NCI-H1048 (cell line): ENCODE measurements around the gene MSRB1.
"Not testable (repeated sequence)": the region's sequence is repeated elsewhere in the genome, so short reads cannot be mapped to it uniquely, and the experiment has no call there.

Source experiments
- DNase-seq: peaks from one replicate; lab custom pipeline; 2025; lab: John Stamatoyannopoulos, UW

Gene MSRB1

DNA sequence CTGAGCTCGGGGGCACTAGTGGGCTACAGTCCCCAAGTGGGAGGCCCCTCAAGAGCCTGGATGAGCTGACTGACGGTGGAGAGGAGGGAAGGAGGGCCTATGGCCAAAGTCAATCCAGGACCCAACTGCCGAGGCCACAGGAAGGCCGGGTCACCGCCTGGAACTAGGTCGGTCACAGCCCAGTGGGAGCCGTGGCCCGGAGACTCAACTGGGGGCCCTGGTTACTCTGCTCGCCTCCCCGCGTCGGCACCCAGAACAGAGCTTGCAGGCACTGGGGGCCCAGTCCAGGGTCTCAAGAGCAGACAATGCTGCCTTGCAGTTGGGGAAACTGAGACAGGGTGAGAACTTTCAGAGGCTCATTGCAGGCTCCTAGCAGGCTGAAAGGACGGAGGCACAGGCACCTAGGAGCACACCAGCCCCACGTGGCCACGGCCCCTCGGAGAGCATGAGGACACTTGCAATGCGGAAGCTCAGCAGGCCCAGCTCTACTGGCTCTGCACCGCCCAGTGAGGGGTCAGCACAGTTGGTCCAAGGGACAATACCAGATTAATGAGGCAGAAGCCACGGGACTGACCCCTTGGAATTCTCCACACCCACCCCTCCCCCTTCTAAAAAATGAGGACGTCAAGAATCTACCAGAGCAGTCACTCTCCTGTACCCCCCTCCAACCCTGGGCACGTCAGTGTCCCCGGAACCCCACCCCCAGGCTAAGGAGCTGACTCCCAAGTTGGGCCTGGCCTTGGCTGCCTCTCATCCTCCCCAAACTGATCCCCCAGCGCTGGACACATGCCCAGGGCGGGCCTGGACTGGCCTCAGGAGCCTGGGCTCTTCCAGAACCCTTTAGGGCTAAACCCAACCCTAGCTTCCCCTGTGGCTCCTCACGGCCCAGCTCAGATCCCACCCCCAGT, 27.0 kb downstream of the MSRB1 start:
- no peak for DNase-seq

DNA sequence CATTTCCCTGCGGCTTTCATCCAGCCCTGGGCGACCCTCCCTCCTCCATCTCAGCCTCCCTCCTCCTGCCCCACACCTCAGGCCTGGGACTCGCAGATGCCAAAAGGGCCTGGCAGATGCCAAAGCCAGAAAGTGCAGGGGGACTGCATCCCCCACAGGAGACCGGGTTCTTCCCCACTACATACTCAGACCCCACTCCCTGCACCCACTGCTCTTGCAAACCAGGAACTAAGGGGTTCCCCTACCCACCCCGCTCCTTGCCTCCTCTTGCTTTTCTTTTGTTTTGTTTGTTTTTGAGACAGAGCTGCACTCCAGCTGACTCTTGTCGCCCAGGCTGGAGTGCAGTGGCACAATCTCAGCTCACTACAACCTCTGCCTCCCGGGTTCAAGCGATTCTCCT, 28.0 kb downstream of the MSRB1 start:
- no peak for DNase-seq

DNA sequence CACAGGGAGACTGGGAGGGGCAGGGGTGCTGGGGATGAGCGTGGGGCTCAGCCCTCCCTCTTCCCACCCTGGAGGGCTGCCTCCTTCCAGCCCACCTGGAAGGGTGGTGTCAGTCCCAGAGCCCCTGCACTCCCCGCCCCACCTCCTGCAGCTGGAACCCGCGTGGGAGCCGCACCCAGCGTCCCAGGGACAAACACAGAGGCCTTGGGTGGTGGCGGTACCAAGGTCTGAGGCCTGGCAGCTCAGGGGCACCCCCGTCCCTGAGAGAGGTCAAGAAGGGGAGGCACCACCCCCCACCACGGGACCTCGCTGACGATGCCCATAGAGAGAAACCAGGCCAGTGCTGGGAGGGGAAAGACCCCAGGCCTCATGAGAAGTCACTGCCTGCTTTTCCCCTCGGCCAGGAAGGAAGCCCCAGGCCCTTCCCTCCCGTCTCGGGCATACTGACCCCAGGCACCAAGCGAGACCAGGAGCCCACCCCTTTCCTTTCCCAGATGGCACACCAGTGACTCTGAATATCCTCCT, 28.9 kb downstream of the MSRB1 start:
- no peak for DNase-seq

- no peak for DNase-seq
Measured at GRCh38 chr16:1913327-1914083, 29.5 kb downstream of the MSRB1 start.

DNA sequence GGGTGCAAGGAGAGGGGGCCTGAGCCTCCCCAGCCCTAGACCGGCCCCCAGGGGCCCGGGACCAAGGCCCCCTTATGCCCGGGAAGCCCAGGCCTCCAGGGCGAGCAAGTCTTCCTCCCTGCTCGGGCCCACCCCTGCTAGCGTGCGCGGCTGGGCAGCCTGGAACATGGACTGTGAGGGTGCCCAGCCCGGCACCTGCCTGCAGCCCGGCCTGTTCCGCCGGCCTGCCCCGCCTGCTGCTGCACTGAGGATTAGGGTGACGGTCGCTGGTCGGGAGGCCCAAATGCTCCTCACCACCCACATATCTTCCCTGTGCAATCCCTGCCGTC, 30.8 kb downstream of the MSRB1 start:
- no peak for DNase-seq

- DNase-seq, result no peak
Measured at GRCh38 chr16:1911467-1912214, 31.4 kb downstream of the MSRB1 start.

DNA sequence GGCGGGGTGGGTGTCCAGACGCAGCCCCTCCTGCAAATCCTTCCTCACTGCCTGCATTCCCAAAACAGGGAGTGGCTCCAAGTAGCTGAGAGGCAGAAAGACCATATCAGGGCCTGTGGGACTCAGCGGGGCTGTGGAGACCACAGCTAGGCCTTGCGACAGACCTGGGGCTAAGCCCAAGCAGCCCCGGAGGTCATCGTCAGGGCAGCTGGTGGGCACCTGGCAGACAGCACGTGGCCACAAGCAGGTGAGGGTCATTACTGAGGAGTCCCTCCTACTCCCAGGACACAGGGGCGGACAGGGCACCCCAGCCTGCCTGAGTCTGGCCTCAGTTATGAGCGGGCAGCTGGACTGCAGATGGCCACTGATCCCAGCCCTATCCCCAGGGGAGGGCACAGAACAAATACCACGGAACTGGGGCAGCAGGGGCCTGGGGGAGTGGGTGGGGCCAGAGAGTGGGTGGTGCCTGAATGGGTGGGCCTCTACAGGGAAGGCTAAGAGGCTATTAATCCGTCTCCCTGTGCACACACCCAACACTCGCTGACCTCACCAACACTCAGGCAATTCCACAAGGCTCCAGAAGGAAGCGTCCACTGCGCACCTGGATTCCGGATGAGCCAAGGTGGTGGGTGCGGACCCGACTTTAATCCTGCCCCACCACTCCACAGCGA, 33.3 kb downstream of the MSRB1 start:
- DNase-seq, result no peak

- no peak for DNase-seq
Measured at GRCh38 chr16:1908983-1909382, 34.0 kb downstream of the MSRB1 start.

DNA sequence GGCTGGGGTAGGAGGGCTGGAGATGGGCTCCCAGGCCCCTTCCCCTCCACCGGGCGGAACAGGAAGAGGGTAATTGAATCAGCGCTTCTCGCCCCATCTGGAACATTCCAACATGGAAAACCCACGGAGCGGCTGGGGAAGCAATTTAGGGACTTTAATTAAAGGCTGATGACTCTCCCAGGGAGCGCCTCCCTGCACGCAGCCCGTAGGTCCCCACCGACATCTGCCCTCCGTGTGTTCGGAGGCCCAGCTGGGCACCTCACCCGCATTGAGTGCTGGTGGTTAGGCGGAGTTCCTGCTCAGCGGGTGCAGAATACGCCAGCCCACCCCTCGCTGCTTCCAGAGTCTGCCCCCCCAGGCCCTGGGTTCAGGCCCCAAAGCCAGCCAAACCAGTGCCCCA, 34.8 kb downstream of the MSRB1 start:
- no peak for DNase-seq

GRCh38 chr16:1907226-1907860, 35.7 kb downstream of the MSRB1 start:
- no peak for DNase-seq

DNA sequence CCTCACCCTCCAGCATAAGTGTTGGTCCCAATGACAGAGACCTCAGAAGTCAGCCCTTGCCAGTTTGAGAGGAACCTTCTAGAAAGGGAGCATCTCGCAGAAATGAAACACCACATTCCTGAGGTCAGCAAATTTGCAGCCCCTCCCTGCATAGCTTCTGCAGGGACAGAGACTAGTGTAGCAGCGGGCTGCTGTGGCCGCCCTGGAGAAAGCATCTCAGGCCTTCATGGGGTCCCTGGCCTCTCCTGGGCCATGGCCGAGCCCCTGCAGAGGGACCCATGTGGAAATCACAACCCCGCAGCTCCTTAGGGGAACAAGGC, 36.2 kb downstream of the MSRB1 start:
- DNase-seq, result no peak

- no peak for DNase-seq
Measured at GRCh38 chr16:1906055-1906845, 36.7 kb downstream of the MSRB1 start.

DNA sequence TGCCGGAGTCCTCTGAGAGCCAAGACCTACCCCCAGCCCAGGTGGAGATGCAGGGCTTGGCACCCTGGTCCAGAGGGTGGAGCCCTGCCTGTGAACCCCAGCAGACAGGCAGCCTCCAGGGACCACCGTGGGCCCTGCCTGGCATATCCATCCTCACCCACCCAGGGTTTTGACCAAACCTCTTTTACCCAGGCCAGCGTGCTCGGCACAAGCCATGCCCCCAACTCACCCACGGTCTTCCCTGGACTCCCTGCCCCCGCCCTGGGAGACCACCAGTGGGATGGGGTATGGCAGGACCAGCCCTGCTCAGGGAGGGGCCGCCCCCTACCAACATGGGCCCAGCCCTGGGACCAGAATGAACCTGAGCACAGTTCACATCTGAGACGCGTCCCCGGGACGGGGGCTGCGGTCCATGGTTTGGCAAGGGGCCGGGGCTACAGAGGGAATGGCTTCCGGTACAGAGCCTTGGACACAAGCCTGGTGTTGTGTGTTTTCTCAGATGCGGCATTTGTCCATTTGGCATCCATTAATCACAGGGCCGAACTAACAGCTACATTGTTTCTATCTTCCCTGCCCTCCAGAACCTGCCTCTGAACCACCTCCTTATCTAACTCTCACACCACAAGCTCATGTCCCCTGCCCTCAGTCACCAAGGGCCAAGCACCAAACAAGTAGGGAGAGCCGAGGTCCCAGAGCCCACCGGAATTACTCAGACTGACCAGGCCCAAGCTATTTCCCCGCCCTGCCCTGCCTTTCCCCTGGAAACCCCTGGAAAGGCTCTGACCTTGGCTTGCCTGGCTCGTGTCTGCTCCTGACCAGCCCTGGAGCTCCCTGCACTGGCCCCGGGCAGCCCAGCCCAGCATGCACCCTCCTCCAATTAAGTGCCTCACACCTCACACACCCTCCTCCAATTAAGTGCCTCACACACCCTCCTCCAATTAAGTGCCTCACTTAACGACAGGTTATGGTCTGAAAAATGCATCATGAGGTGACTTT, 38.9 kb downstream of the MSRB1 start:
- DNase-seq, result no peak

GRCh38 chr16:1903220-1903574, 39.8 kb downstream of the MSRB1 start:
- no peak for DNase-seq

- DNase-seq, result no peak
Measured at GRCh38 chr16:1902547-1903219, 40.3 kb downstream of the MSRB1 start.

GRCh38 chr16:1900452-1900774, 42.6 kb downstream of the MSRB1 start:
- no peak for DNase-seq

DNA sequence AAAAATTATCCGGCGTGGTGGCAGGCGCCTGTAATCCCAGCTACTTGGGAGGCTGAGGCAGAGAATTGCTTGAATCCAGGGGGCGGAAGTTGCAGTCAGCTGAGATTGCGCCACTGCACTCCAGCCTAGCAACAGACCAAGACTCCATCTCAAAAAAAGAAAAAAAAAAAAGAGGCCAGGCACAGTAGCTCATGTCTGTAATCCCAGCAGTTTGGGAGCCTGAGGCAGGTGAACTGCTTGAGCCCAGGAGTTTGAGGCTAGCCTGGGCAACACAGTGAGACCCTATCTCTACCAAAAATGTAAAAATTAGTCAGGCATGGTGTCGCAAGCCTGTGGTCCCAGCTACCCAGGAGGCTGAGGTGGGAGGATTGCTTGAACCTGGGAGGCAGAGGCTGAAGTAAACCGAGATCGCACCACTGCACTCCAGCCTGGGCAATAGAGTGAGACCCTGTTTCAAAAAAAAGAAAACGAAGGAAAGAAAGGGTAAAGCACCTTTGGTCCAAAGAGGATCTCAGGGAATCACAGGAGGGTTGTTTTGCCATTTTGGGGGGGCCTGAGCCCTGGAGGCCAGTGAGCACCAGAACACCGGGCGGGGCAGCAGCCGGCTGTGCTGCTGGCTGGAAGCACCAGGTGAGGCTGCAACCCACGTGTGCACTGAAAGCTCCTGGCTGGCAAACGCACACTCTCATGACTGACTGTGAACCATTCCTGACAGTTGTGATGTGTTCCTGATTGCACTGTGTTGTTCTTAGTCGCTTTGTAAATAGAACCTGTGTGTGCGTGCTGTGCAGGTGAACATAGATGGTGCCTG, 43.2 kb downstream of the MSRB1 start:
- no peak for DNase-seq

DNA sequence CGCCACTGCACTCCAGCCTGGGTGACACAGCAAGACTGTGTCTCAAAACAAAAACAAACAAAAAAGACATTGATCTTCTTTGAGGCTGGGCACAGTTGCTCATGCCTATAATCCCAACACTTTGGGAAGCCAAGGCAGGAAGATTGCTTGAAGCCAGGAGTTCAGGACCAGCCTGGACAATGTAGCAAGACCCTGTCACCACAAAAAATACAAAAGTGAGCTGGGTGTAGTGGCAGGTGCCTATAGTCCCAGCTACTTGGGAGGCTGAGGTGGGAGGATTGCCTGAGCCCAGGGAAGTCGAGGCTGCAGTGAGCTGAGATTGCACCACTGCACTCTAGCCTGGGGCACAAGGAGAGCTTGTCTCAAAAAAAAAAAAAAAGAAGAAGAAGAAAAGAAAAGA, 45.3 kb downstream of the MSRB1 start:
- not testable (repeated sequence) for DNase-seq
